Measurements from ENCODE around the gene ARSG. TPM values are rescaled to one million over a fixed set of nuclear protein-coding genes. Genes with fewer than 3 reads are reported as not detected.

The ARSG gene
- total and polyA plus RNA-seq, 2 experiments from 2014 or later, result 5.6 to 15.4 TPM

DNA sequence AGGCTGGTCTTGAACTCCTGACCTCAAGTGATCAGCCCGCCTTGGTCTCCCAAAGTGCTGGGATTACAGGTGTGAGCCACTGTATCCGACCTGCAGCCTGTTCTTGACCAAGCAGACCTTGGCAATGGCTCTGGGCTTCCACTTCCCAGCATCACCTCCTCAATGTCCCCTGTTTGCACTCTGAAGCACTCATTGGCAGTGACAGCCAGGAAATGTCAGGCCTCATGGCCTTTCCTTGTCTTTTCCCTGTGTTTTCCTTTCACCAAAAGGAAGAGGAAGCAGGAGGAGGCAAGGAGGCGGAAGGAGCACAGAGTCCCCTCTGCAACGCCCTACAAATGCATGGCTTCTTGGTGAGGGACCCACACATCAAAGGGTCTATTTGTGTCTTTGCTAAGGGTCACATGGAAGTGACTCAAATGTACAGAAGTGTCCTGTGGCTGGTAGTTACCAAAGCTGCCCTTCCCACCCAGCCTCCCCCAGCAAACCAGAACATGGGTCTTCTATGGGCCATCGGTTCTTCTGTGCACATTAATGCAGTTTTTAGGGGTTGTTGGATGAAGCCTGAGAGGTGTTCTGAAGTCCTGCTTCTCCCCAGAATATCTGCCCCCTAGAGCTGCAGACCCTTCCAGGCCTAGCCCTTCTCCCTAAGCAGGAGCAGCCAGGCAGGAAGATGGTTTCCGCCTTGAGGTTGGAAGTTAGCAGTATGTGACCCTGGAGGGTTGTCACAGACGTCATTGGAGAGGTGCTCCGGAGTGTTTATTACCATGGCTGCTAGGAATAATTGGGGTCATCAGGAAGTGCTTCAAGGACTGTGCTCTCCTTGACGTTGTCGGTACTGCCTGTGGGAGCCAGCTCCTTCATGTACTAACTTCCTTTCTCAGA, 105.2 kb downstream of the ARSG start:
- no peak overlapping the region for H3K4me3 ChIP-seq
- no peaks in the 10 kb centered on the region for H3K36me3 ChIP-seq
- no peaks in the 10 kb centered on the region for H3K9me3 ChIP-seq (ENCODE audit: low read depth)
- DNase-seq (ENCODE audit: low read depth in 1 of 2, low spot score in 1 of 2), result no peak
- no peaks in the 10 kb centered on the region for H3K27me3 ChIP-seq
- H3K4me1 ChIP-seq (ENCODE audit: low read depth), result peaks cover 4% of the 10 kb centered on the region
- no peak overlapping the region for H3K27ac ChIP-seq
- TF ChIP-seq CTCF (IDR thresholded peaks at IDR 0.05; ENCODE audit: low read depth, low read length), result no peak

DNA sequence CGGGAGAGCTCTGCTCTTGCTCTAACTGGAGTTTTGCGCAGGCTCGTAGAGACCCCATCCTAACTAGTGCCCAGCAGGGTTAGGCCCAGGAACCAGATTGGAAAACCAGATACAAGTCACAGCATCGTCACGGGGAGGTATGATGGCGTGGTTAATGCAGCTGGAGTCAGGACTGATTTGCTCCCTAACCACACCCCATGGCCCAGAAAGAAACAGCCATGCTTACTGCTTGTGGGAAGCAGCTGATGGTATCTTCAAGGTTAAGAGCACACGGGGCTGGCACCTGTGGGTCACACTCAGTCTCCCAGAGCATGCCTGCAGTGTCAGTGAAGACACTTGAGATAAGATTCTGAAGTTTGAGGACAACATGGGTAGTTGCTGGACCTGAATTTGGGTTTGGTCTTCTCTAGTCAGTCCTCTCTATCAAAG, 105.8 kb downstream of the ARSG start:
- H3K4me3 ChIP-seq, result no peak overlapping the region
- H3K27me3 ChIP-seq, result no peaks in the 10 kb centered on the region
- no peak for DNase-seq (ENCODE audit: low read depth in 1 of 2, low spot score in 1 of 2)
- no peaks in the 10 kb centered on the region for H3K9me3 ChIP-seq (ENCODE audit: low read depth)
- TF ChIP-seq CTCF (IDR thresholded peaks at IDR 0.05; ENCODE audit: low read depth, low read length), result no peak
- peaks cover 4% of the 10 kb centered on the region for H3K4me1 ChIP-seq (ENCODE audit: low read depth)
- H3K36me3 ChIP-seq, result no peaks in the 10 kb centered on the region
- no peak overlapping the region for H3K27ac ChIP-seq

DNA sequence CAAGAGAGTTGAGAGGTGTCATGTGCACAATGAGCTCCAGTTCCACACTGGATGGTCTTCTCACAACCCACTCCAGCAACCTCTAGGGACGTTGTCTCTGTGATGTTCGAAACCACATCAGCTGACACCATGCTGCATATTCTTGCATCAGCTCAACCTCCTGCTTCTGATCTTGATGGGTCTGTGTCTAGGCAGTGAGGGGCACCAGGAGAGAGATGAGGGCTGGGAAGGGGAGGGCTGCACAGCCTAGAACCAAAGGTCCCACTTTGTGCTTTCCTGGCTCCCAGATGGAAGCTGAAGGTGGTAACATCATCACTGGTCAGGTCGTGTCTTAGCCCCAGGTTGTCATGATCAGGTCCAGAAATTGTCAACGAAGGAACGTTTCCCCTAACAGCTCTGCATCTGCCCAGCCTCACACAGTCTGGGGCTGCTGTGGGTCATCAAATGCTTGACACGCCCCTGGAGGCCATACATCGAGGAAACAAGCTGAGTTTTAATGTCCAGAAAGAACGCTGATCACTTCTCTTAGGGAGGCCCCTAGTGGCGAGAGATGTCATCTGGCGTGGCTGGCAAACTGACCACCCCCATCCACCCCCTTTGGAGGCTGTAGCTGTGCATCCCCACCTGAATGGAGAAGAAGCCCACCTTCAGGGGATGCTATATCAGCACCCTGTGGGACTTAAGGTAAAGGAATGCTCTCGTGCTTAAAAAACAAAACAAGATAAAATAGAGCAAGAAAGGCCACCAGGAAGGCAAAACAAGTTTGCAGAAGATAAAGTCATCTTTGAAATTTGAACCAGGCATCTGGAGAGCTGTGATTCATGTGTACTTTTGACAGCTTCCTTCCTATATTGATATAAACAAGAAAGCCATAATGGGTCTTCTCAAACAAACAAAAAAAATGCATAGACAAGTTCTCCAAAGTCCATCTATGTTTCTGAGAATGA, 107.7 kb downstream of the ARSG start:
- Histone ChIP-seq H3K27me3 (no peaks in the 10 kb centered on the region), H3K9me3 (ENCODE audit: low read depth) (no peaks in the 10 kb centered on the region), H3K27ac (no peak overlapping the region), H3K4me1 (ENCODE audit: low read depth) (peaks cover 4% of the 10 kb centered on the region), H3K36me3 (no peaks in the 10 kb centered on the region), H3K4me3 (no peak overlapping the region)
- DNase-seq (ENCODE audit: low read depth in 1 of 2, low spot score in 1 of 2), result peak; percentile 71 to 86
- TF ChIP-seq CTCF (IDR thresholded peaks at IDR 0.05; ENCODE audit: low read depth, low read length), result peak; percentile 92

DNA sequence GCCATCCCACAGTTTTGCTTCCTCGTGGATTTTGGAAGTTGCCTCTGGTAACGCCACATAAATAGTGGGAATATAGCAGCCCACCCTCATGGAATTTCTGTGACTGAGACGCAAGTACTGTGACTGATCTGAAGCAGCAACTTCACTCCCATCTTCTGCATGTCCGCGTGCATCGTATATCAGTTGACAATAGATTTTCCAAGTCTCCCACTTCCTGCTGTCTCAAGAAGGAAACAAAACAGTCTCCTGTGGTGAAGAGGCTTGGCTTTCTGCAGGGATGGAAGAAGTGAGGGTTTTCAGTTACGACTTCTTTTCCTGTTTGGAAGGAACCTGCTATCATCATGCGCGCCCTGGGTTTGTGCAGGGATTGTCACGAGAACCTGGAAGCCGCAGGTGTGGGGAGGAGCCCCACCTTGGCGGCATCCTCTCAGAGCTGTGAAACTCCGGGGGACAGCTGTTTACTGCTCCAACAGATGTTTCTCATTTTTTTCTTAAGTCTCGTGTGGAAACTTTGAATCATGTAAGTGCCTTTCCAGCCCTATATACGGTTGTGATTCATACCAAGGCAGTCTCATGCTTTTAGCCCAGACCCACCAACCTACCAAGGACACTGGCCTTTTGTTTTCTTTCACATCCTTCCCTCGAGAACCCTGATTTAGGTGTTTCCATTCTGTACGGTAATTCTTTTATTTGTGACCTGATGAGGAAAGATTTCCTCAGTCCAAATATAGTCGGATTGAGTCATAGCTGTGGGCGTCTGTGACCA, 108.5 kb downstream of the ARSG start:
- DNase-seq (ENCODE audit: low read depth in 1 of 2, low spot score in 1 of 2), result peak in 1 of 2 donors; percentile 77
- Histone ChIP-seq H3K4me3 (no peak overlapping the region), H3K27ac (no peak overlapping the region), H3K36me3 (no peaks in the 10 kb centered on the region), H3K27me3 (no peaks in the 10 kb centered on the region), H3K4me1 (ENCODE audit: low read depth) (peaks cover 4% of the 10 kb centered on the region), H3K9me3 (ENCODE audit: low read depth) (no peaks in the 10 kb centered on the region)
- no peak for TF ChIP-seq CTCF (IDR thresholded peaks at IDR 0.05; ENCODE audit: low read depth, low read length)

- no peak overlapping the region for H3K4me3 ChIP-seq
- no peaks in the 10 kb centered on the region for H3K27me3 ChIP-seq
- H3K36me3 ChIP-seq, result no peaks in the 10 kb centered on the region
- no peak for DNase-seq (ENCODE audit: low read depth in 1 of 2, low spot score in 1 of 2)
- no peak overlapping the region for H3K27ac ChIP-seq
- H3K9me3 ChIP-seq (ENCODE audit: low read depth), result no peaks in the 10 kb centered on the region
- no peak for TF ChIP-seq CTCF (IDR thresholded peaks at IDR 0.05; ENCODE audit: low read depth, low read length)
- peaks cover 4% of the 10 kb centered on the region for H3K4me1 ChIP-seq (ENCODE audit: low read depth)
These were observed 109.1 kb downstream of the ARSG start for GRCh38 chr17:68400404-68400735.
